Activated naive CD4-positive, alpha-beta T cell treated with anti-CD3 and anti-CD28 coated beads, Interleukin-2, amount 50 U/mL, for 72 hours (primary cell): ENCODE measurements around the gene F2. TPM values are rescaled to one million over a fixed set of nuclear protein-coding genes. Genes with fewer than 3 reads are reported as not detected.
A peak's percentile ranks its signal among the peaks of the same experiment; 100 is the strongest.

Experiments used
- ATAC-seq, 2 donors: fragments of 150-1000 bp; cut with Tn5 transposase; 2 replicates each; pipeline ENCODE4 v1.10.0; 2021; ENCODE audit warnings: mild to moderate bottlenecking in 2 of 2, moderate library complexity in 2 of 2
- DNase-seq, 2 donors: peaks; one replicate each; pipeline ENCODE4 v3.0.0; 2021 to 2022; ENCODE audit warnings: low spot score in 2 of 2
- H3K27ac Mint-ChIP-seq, 2 donors: one replicate each; pipeline ENCODE4 v1.8.0; 2022; ENCODE audit warnings: mild to moderate bottlenecking in 2 of 2, mixed read lengths in 2 of 2
- H3K36me3 Mint-ChIP-seq, 2 donors: one replicate each; pipeline ENCODE4 v1.8.0; 2022; ENCODE audit warnings: mixed read lengths in 2 of 2
- H3K9me3 Mint-ChIP-seq, 2 donors: one replicate each; pipeline ENCODE4 v1.8.0; 2022; ENCODE audit warnings: mixed read lengths in 2 of 2
- total RNA-seq, 2 donors: library from RNA; stranded (reverse); gene quantifications; one replicate each; pipeline ENCODE4 v1.2.3, GENCODE V29; 2022

F2 gene
- total RNA-seq, 2 donors from 2014 or later, result not detected

DNA sequence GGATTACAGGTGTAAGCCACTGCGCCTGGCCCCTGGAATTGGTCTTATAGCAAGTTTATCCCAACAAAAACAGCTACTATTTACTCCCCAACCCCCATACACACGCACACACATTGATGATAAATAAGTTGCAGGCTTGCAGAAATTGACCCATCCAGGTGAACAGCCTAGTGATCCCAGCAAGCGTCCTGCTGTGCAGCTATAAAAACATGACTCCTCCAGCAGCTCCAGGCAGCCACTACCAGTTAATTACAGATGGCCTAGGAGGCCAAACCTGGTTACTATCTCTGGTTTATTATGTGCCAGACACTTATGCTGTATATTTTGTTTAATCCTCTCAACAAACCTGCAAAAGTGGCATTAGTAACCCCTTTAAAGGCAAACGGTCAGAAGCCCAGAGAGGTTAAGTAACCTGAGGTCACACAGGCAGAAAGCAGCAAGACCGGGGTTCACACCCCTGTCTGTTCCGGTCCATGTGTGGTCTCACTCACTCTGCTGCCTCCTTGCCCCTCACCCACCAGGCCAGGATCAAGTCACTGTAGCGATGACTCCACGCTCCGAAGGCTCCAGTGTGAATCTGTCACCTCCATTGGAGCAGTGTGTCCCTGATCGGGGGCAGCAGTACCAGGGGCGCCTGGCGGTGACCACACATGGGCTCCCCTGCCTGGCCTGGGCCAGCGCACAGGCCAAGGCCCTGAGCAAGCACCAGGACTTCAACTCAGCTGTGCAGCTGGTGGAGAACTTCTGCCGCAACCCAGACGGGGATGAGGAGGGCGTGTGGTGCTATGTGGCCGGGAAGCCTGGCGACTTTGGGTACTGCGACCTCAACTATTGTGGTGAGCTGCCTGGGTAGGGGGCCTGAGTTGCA, 6.6 kb downstream of the F2 start:
- no peak for ATAC-seq
- no peak overlapping the region for H3K27ac Mint-ChIP-seq
- H3K36me3 Mint-ChIP-seq, result no peaks in the 10 kb centered on the region
- H3K9me3 Mint-ChIP-seq, result no peaks in the 10 kb centered on the region
- no peak for DNase-seq

DNA sequence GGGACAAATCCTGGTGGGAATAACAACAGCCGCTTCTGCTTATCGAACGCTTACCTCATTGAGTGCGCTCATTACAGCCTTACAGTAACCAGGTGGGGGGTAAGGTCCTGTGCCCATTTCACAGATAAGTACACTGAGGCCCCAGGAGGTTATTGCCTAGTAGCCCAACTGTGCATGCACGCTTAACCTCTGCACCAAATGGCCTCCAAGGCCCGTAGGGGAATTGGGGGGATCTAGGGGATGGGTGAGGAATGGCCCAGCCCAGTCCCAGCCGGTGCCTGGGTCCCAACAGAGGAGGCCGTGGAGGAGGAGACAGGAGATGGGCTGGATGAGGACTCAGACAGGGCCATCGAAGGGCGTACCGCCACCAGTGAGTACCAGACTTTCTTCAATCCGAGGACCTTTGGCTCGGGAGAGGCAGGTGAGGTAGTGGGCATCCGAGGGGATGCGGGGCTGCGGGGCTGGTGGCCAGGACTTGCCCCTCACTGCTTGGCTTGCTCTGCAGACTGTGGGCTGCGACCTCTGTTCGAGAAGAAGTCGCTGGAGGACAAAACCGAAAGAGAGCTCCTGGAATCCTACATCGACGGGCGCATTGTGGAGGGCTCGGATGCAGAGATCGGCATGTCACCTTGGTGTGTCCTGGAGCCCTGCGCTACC, 7.3 kb downstream of the F2 start:
- DNase-seq, result no peak
- H3K9me3 Mint-ChIP-seq, result no peaks in the 10 kb centered on the region
- H3K36me3 Mint-ChIP-seq, result no peaks in the 10 kb centered on the region
- no peak overlapping the region for H3K27ac Mint-ChIP-seq
- ATAC-seq, result no peak

DNA sequence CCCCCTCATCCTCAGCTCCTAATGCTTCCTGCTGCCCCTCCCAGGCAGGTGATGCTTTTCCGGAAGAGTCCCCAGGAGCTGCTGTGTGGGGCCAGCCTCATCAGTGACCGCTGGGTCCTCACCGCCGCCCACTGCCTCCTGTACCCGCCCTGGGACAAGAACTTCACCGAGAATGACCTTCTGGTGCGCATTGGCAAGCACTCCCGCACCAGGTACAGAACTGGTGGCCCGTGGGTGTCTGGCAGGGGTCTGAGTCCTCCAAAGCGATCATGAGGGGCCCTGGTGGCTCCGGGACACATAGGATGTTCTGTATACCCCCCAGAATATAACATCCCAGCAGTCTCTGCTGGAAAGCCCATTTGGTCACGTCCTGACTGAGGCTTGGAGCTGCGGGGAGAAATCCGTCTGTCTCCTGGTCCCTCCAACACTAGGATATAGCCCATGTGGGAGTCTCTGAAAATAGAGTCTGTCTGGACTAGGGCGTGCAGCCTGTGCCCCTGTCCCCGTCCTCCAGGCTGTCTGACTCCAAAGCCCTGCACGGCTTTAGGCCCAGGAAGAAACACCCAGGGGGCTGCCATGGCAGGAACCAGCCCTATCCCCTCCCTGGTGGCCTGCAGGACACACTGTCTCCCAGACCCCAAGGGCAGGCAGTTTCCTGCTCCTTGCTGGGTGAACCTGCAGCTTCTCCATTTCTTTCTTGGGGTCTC, 9.1 kb downstream of the F2 start:
- DNase-seq (no peak), ATAC-seq (peak in 1 of 2 donors; percentile 6)
- Mint-ChIP-seq H3K9me3 (no peaks in the 10 kb centered on the region), H3K36me3 (no peaks in the 10 kb centered on the region), H3K27ac (no peak overlapping the region)

DNA sequence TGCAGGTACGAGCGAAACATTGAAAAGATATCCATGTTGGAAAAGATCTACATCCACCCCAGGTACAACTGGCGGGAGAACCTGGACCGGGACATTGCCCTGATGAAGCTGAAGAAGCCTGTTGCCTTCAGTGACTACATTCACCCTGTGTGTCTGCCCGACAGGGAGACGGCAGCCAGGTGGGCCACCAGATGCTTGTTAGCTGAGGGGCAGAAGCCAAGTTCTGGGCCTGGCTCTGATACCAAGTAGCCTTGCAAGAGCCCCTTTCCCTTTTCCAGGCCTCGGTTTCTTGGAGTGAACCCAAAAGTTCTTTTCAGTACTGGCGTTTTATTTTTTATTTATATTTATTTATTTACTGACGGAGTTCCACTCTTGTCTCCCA, 9.6 kb downstream of the F2 start:
- Mint-ChIP-seq H3K36me3 (no peaks in the 10 kb centered on the region), H3K27ac (no peak overlapping the region), H3K9me3 (no peaks in the 10 kb centered on the region)
- ATAC-seq (no peak), DNase-seq (no peak)

DNA sequence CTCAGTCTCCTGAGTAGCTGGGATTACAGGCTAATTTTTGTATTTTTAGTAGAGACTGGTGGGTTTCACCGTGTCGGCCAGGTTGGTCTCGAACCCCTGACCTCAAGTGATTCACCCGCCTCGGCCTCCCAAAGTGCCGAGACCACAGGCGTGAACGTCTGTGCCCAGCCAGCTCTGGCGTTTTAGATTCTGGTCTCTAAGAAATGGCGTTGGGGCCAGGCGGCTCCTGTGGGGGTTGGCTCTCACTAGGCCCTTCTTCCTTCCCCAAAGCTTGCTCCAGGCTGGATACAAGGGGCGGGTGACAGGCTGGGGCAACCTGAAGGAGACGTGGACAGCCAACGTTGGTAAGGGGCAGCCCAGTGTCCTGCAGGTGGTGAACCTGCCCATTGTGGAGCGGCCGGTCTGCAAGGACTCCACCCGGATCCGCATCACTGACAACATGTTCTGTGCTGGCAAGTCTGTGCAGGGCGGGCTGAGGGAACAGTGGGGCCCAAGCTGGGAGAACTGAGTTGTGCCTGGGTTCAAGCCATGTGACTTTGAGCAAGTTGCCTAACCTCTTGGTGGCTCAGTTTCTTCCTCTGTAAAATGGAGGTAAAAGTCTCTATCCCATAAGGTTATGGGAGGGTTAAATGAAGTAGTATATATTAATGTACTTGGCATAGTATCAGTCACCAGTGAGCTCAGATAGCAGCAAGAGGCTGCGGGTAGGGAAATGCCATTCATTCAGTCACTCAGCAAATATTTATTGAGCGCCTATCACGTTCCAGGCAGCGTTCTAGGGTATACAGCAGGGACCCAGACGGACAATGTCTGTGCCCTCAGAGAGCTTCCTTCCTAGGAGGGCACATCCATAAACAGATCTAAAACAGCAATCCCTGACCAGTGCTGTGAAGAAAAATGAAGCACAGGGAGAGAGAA, 10.4 kb downstream of the F2 start:
- no peak for DNase-seq
- Mint-ChIP-seq H3K27ac (peak overlapping the region; percentile 48 to 66), H3K36me3 (no peaks in the 10 kb centered on the region), H3K9me3 (no peaks in the 10 kb centered on the region)
- no peak for ATAC-seq

DNA sequence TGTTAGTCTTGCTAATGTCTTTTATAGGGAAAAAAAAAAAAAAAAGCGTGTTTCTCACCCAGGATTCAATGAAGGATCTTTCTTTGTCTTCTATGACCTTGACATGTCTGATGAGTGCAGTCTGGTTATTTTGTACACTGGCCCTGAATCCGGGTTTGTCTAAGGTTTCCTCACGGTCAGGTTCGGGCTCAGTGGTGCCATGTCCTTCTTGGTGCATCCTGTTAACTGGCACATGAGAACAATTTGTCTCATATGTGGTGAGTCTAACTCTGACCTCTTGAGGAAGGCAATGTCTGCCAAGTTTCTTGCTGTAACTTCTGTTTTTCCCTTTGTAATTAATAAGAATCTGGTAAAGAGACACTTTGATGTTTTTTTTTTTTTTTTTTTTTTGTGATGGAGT, 12.5 kb downstream of the F2 start:
- Mint-ChIP-seq H3K36me3 (no peaks in the 10 kb centered on the region), H3K27ac (no peak overlapping the region), H3K9me3 (no peaks in the 10 kb centered on the region)
- DNase-seq, result no peak
- ATAC-seq, result no peak

DNA sequence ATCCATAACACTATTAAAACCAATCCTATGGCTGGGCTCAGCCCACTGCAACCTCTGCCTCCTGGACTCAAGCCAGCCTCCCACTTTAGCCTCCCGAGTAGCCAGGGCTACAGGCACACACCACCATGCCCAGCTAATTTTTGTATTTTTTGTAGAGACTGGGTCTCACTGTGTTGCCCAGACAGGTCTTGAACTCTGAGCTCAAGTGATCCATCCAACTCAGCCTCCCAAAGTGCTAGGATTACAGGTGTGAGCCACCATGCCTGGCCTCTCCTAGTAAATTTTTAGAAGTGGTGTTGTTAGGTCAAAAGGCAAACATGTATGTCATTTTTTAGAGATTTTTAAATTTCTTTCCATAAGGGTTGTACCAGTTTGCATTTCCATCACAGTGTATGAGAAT, 14.2 kb downstream of the F2 start:
- ATAC-seq (no peak), DNase-seq (no peak)
- Mint-ChIP-seq H3K9me3 (no peaks in the 10 kb centered on the region), H3K27ac (peak overlapping the region in 1 of 2 donors; percentile 31), H3K36me3 (no peaks in the 10 kb centered on the region)

DNA sequence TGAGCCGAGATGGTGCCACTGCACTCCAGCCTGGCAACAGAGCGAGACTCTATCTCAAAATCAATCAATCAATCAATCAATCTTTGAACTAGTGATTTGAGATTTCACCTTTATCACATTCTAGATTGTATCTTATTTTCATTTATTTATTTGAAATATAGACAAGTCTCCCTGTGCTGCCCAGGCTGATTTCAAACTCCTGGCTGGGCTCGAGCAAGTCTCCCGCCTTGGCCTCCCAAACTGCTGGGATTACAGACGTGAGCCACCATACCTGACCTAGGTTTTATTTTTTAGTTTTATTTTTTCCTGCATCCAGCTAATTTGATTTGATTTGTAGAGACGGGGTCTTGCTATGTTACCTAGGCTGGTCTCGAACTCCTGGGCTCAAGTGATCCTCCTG, 17.1 kb downstream of the F2 start:
- DNase-seq (no peak), ATAC-seq (no peak)
- Mint-ChIP-seq H3K27ac (peak overlapping the region in 1 of 2 donors; percentile 53), H3K9me3 (no peaks in the 10 kb centered on the region), H3K36me3 (peaks cover 0 to 3% of the 10 kb centered on the region in 2 donors)

DNA sequence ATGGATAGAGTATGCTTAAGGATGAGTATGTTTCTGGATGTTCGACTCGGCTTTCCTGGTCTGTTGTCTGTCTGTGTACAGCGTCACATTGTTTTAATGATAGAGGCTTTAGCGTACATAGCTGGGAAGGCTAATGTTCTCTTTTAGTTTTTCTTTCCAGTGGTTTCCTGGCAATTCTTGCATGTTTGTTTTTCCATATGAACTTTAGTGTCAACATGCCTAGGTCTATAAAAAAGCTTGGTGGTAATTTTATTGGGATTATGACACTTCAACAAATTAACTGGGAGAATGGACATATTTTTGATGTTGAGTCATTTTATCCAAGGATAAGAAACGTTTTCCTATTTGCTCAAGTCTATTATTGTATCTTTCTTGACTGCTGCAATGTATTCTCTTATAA, 17.6 kb downstream of the F2 start:
- no peak for ATAC-seq
- H3K27ac Mint-ChIP-seq, result no peak overlapping the region

DNA sequence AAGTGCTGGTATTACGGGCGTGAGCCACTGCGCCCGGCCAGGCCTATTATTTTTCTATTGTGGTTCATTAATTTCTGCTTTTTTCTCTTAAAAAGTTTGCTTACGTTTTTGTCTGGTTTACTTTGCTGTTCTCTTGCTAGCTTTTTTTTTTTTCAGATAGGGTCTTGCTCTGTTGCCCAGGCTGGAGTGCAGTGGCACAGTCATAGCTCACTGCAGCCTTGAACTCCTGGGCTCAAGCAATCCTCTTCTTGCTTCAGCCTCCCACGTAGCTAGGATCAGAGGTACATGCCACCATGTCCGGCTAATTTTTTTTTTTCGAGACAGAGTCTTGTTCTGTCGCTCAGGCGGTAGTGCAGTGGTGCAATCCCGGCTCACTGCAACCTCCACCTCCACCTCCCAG, 18.7 kb downstream of the F2 start:
- DNase-seq, result no peak
- H3K9me3 Mint-ChIP-seq, result no peaks in the 10 kb centered on the region
- peaks cover 2 to 18% of the 10 kb centered on the region in 2 donors for H3K36me3 Mint-ChIP-seq
- no peak for ATAC-seq
- peak overlapping the region; percentile 4 to 39 for H3K27ac Mint-ChIP-seq

More for the DNA sequence above, 17.6 kb downstream of the F2 start:
- no peaks in the 10 kb centered on the region for H3K9me3 Mint-ChIP-seq
- DNase-seq, result no peak
- H3K36me3 Mint-ChIP-seq, result peaks cover 0 to 7% of the 10 kb centered on the region in 2 donors

DNA sequence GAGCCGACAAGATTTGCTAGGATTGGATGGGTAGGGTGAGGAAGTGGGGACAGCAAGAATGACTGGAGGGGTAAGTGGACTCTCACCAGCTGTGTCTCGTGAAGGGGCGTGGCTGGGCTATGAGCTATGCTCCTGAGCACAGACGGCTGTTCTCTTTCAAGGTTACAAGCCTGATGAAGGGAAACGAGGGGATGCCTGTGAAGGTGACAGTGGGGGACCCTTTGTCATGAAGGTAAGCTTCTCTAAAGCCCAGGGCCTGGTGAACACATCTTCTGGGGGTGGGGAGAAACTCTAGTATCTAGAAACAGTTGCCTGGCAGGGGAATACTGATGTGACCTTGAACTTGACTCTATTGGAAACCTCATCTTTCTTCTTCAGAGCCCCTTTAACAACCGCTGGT, 19.9 kb downstream of the F2 start:
- DNase-seq (no peak), ATAC-seq (peak in 1 of 2 donors; percentile 16)
- no peaks in the 10 kb centered on the region for H3K9me3 Mint-ChIP-seq
- no peak overlapping the region for H3K27ac Mint-ChIP-seq
- H3K36me3 Mint-ChIP-seq, result peaks cover 7 to 27% of the 10 kb centered on the region in 2 donors

DNA sequence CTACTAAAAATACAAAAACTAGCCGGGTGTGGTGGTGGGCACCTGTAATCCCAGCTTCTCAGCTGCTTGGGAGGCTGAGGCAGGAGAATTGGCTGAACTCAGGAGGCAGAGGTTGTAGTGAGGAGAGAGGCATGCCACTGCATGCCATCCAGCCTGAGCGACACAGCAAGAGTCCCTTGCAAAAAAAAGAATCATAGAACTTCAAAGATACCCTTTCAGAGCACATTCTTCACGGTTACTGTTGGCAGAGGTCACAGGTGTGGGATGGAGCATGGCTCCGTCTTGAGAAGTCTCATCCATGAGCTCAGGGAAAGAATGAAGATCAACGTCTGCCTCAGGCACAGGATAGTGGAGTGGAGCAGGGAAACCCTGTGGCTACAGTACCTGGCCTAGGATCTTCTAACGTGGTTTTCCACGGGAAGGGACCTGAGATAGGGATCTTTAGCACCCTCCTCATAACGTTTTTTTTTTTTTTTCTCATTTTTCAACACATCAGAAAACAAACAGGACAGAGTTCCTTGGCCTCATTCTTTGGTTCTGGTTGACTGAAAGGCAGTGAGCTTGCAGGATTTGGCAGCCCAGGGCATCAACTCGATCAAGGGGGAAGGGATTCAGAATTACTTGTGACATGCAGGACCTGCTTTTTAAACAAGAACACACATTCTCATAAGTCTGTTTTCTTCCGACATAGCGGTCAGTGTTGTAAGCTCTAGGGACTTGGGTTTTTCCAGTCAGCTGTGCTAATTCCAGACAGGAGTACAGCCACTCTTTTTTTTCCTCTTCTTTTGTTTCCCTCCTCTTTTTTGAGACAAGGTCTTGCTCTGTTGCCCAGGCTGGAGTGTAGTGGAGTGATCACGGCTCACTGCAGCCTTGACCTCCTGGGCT, 22.8 kb downstream of the F2 start:
- peaks cover 7 to 37% of the 10 kb centered on the region in 2 donors for H3K36me3 Mint-ChIP-seq
- DNase-seq (no peak), ATAC-seq (no peak)
- H3K9me3 Mint-ChIP-seq, result no peaks in the 10 kb centered on the region
- peak overlapping the region in 1 of 2 donors; percentile 19 for H3K27ac Mint-ChIP-seq

DNA sequence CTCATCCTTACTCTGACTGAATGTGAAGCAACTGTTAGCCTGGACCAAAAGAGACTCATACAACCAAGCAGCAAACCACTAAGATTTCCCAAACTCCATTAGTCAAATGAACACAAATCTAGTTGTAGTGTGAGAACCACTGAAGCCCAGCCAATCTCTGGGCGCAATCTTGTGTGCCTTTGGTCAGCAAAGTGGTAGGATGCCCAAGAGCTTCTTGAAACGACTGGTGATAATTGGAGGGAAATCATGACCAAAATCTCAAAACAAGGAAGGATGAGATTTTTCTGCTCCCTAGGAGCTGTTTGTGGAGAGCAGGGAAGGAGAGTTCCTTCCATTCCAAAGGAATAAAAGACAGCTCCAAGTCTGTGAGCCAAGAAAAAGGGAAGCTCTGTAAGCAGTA, 24.0 kb downstream of the F2 start:
- no peak for DNase-seq
- peak overlapping the region in 1 of 2 donors; percentile 19 for H3K27ac Mint-ChIP-seq
- ATAC-seq, result no peak
- no peaks in the 10 kb centered on the region for H3K9me3 Mint-ChIP-seq
- H3K36me3 Mint-ChIP-seq, result peaks cover 7 to 37% of the 10 kb centered on the region in 2 donors

DNA sequence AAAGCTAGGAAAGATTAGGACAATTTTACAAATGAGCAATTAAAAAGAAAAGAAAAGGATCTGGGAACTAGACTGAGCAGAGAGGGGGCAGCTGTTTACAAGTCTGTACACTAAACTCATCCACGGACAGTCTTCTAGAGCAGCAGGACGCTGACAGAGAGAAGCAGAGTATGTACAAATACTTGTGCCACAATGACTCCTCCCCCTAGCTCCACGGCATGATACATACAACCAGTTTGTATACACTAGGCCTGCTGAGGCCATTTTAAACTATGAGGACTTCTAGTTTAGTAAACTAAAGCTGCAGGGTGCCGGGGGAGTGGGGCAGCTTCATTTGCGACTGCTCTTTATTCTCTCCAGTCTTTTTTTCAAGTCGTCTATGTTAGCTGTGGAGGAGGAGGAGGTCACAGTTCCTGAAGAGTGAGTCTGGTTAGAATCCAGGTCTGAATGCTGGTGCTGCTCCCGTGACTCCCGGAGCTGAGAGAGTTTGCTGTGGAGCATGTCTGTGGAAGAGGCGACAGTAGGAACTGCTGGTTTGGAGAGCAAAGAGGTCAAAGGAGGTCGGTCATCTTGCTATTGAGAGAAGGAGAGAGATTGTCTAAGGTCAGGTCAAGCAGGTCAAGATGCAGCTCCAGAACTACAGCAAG, 24.8 kb downstream of the F2 start:
- no peaks in the 10 kb centered on the region for H3K9me3 Mint-ChIP-seq
- peaks cover 7 to 37% of the 10 kb centered on the region in 2 donors for H3K36me3 Mint-ChIP-seq
- DNase-seq (no peak), ATAC-seq (no peak)
- H3K27ac Mint-ChIP-seq, result peak overlapping the region in 1 of 2 donors; percentile 75

DNA sequence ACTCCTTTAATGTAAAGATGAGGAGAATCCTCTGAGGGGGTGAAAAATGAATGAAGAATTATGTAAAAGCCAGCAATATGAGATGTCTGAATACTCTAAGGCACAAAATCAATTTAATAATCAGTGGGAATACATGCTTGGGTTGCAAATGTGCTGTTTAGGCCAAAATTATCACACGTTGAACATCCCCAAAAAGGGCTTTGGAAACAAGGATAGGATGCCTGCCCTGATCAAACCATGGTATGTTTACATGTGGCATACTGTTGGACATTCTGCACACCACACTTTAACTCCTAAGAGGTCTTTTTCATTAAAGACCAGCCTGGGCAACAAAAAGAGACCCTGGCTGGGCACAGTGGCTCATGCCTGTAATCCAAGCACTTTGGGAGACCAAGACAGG, 26.3 kb downstream of the F2 start:
- H3K36me3 Mint-ChIP-seq, result peaks cover 7 to 43% of the 10 kb centered on the region in 2 donors

More for the DNA sequence above, 26.3 kb downstream of the F2 start:
- DNase-seq, result no peak
- no peak overlapping the region for H3K27ac Mint-ChIP-seq
- H3K9me3 Mint-ChIP-seq, result no peaks in the 10 kb centered on the region
- no peak for ATAC-seq
